A549 (cell line): ENCODE measurements around the gene PSMA3. TPM values are rescaled to one million over a fixed set of nuclear protein-coding genes. Genes with fewer than 3 reads are reported as not detected.

Experiments used
- ATAC-seq, 2 experiments: fragments of 200-7000 bp in 1 of 2; fragments of >200 bp in 1 of 2; cut with Nextera tagmentation in 1 of 2; cut with Tn5 transposase in 1 of 2; 3 replicates each; pipeline versions ENCODE4 v1.8.0 to v1.9.1; 2018 to 2020; ENCODE audit warnings: mild to moderate bottlenecking in 1 of 2, moderate library complexity in 1 of 2
- CTCF ChIA-PET: fragments of 300-600 bp; sonication (Branson Sonifier 250); formaldehyde crosslinking; extraction: SDS; loops from one replicate; lab custom pipeline; 2021; ENCODE audit warnings: antibody characterized with exemption, inconsistent platforms; lab: Yijun Ruan, JAX
- POLR2A ChIA-PET: fragments of 350-600 bp; formaldehyde crosslinking; extraction: SDS; loops from one replicate; lab custom pipeline; 2021; ENCODE audit warnings: antibody characterized with exemption, inconsistent platforms; lab: Yijun Ruan, JAX
- DNase-seq, 2 experiments: peaks; one replicate each; pipeline versions ENCODE4 v3.0.0 to v3.0.0-alpha.2; 2011 to 2016; ENCODE audit warnings: low read depth in 1 of 2, low spot score in 1 of 2
- FAIRE-seq: peaks from 2 replicates; lab custom pipeline; 2011; peaks lifted over from hg19 to GRCh38; lab: Jason Lieb, UNC
- H3K27ac ChIP-seq, 2 experiments: fragments of >200 bp; sonication (Bioruptor Twin); formaldehyde crosslinking; 3 replicates each; pipeline ENCODE4 v1.5.1; 2016 to 2017
- H3K4me1 ChIP-seq: fragments of >200 bp; sonication (Bioruptor Twin); formaldehyde crosslinking; 3 replicates; pipeline ENCODE4 v1.6.1; 2016
- H3K4me2 ChIP-seq: fragments of >200 bp; sonication (Bioruptor Twin); formaldehyde crosslinking; 3 replicates; pipeline ENCODE4 v1.6.1; 2016
- H3K4me3 ChIP-seq: fragments of >200 bp; sonication (Bioruptor Twin); formaldehyde crosslinking; 3 replicates; pipeline ENCODE4 v1.5.1; 2016
- H3K9me3 ChIP-seq: fragments of >200 bp; sonication (Bioruptor Twin); formaldehyde crosslinking; 3 replicates; pipeline ENCODE4 v1.6.1; 2016
- CEBPB ChIP-seq, 2 experiments: fragments of >200 bp in 1 of 2; sonication (Bioruptor Twin) in 1 of 2; formaldehyde crosslinking in 1 of 2; IDR thresholded peaks; 2 replicates each; pipeline ENCODE4 v1.6.1; 2012 to 2016
- EHMT2 ChIP-seq: fragments of 200-600 bp; sonication (generic); IDR thresholded peaks from 2 replicates; pipeline ENCODE4 v1.6.1; 2016; ENCODE audit warnings: antibody characterized with exemption, low read depth, mild to moderate bottlenecking, moderate library complexity
- ESRRA ChIP-seq: fragments of 150-350 bp; IDR thresholded peaks from 2 replicates; pipeline ENCODE4 v1.6.1; 2014; ENCODE audit warnings: mild to moderate bottlenecking, low read length, borderline replicate concordance
- HEYL ChIP-seq: fragments of 250-450 bp; sonication (Bioruptor Pico); IDR thresholded peaks from 2 replicates; pipeline ENCODE4 v1.8.0; 2021; ENCODE audit warnings: mild to moderate bottlenecking, moderate library complexity
- HMGXB4 ChIP-seq: fragments of 250-450 bp; sonication (Bioruptor Pico); IDR thresholded peaks from 2 replicates; pipeline ENCODE4 v1.5.0; 2021; ENCODE audit warnings: mild to moderate bottlenecking, moderate library complexity, borderline replicate concordance
- HOXA7 ChIP-seq: fragments of 250-450 bp; sonication (Bioruptor Pico); IDR thresholded peaks from 2 replicates; pipeline ENCODE4 v1.5.0; 2020; ENCODE audit warnings: mild to moderate bottlenecking, moderate library complexity
- HOXB5 ChIP-seq: fragments of 250-450 bp; sonication (Bioruptor Pico); IDR thresholded peaks from 2 replicates; pipeline ENCODE4 v1.5.0; 2020; ENCODE audit warnings: mild to moderate bottlenecking, moderate library complexity
- MAFK ChIP-seq: fragments of 450-650 bp; IDR thresholded peaks from 2 replicates; pipeline ENCODE4 v1.6.1; 2014; ENCODE audit not compliant: partially characterized antibody
- MAX ChIP-seq: IDR thresholded peaks from 2 replicates; pipeline ENCODE4 v1.6.1; 2012
- NR3C1 ChIP-seq: fragments of >200 bp; sonication (Bioruptor Twin); formaldehyde crosslinking; IDR thresholded peaks from 3 replicates; pipeline ENCODE4 v1.6.1; 2017
- POLR2AphosphoS2 ChIP-seq: conservative IDR thresholded peaks from 2 replicates; pipeline ENCODE4 v1.6.1; 2012; ENCODE audit warnings: low read length, improper control_type of control experiment, inconsistent platforms
- RARB ChIP-seq: fragments of 250-450 bp; sonication (Bioruptor Pico); IDR thresholded peaks from 2 replicates; pipeline ENCODE4 v1.8.0; 2021; ENCODE audit warnings: mild to moderate bottlenecking, moderate library complexity
- RFX5 ChIP-seq: fragments of 450-650 bp; IDR thresholded peaks from 2 replicates; pipeline ENCODE4 v1.7.1; 2014; ENCODE audit warnings: antibody characterized with exemption, mild to moderate bottlenecking, moderate library complexity
- SREBF2 ChIP-seq: fragments of 450-650 bp; IDR thresholded peaks from 2 replicates; pipeline ENCODE4 v1.6.1; 2014; ENCODE audit warnings: mild to moderate bottlenecking, moderate library complexity
- ZNF302 ChIP-seq: fragments of 250-450 bp; sonication (Bioruptor Pico); IDR thresholded peaks from 2 replicates; pipeline ENCODE4 v1.9.0; 2021; ENCODE audit warnings: inconsistent platforms, mild to moderate bottlenecking, moderate library complexity
- WGBS: methylation state at CpG from one replicate; pipeline ENCODE4 v1.1.6; 2017; ENCODE audit errors: missing lambda C conversion rate; 5-methylcytosine and 5-hydroxymethylcytosine counted together
- polyA plus RNA-seq, 4 experiments: library from polyadenylated mRNA; depleted of rRNA in 3 of 4; stranded (reverse); fragments of >200 nt; fragmentation: RNase III in 1 of 4; extraction: RNeasy Plus Mini Kit Qiagen cat#74134 plus additional on column Dnase treatment in 1 of 4; gene quantifications; 2 replicates in 3 of 4; 3 replicates in 1 of 4; pipeline ENCODE4 v1.2.3, GENCODE V29; 2011 to 2017
- TF ChIP-seq, protein P1 (sequence below): fragments of 200-600 bp; sonication (generic); IDR thresholded peaks from 2 replicates; pipeline ENCODE4 v1.6.1; 2016; ENCODE audit warnings: antibody characterized with exemption, mild to moderate bottlenecking, moderate library complexity

PSMA3 gene
- polyA plus RNA-seq, 2 of the 4 experiments (the other 2 are of a cell fraction): 260 to 410 TPM

- Histone ChIP-seq H3K4me3 (no peak overlapping the region), H3K4me2 (peak overlapping the region; percentile 57), H3K4me1 (peaks cover 10% of the 10 kb centered on the region), H3K27ac (no peak overlapping the region), H3K9me3 (no peaks in the 10 kb centered on the region)
- TF ChIP-seq MAFK: peak; percentile 72
- TF ChIP-seq ZNF302 (CRISPR knock-in tag): no peak
- ChIA-PET CTCF (no interaction called here), POLR2A (no interaction called here)
- FAIRE-seq: no peak
- WGBS: 83% methylated on average over 16 of the region's 16 CpGs
- peak in 1 of 2 experiments; percentile 22; a peak in 2 of 6 replicates for ATAC-seq
- no peak for DNase-seq
Measured at GRCh38 chr14:58238252-58239243, 6.1 kb upstream of the PSMA3 start.

- DNase-seq (peak; percentile 16 to 67), ATAC-seq (peak; percentile 28 to 61; a peak in 4 of 6 replicates), FAIRE-seq (no peak)
- 12% methylated on average over 23 of the region's 23 CpGs for WGBS
- no peaks in the 10 kb centered on the region for H3K9me3 ChIP-seq
- peaks cover 11% of the 10 kb centered on the region for H3K4me1 ChIP-seq
- TF ChIP-seq RFX5 (no peak), MAX (0 out of 2 replicates have a peak, but pooled peaks have one; percentile 37), SREBF2 (peak; percentile 69), CEBPB (IDR thresholded peaks at IDR 0.05) (peak; percentile 69 to 74)
- H3K4me3 ChIP-seq: peak overlapping the region; percentile 65
- peak overlapping the region; percentile 57 for H3K4me2 ChIP-seq
- ChIA-PET POLR2A (interaction anchor here (1.9 kb wide), 1 partner anchor 58 kb away, joined by 15 read pairs; the partner anchor contains the start of gene ARID4A), CTCF (no interaction called here)
- H3K27ac ChIP-seq: peak overlapping the region; percentile 45 to 59; a peak in 5 of 6 replicates
Measured at GRCh38 chr14:58239244-58240195, 5.1 kb upstream of the PSMA3 start.

DNA sequence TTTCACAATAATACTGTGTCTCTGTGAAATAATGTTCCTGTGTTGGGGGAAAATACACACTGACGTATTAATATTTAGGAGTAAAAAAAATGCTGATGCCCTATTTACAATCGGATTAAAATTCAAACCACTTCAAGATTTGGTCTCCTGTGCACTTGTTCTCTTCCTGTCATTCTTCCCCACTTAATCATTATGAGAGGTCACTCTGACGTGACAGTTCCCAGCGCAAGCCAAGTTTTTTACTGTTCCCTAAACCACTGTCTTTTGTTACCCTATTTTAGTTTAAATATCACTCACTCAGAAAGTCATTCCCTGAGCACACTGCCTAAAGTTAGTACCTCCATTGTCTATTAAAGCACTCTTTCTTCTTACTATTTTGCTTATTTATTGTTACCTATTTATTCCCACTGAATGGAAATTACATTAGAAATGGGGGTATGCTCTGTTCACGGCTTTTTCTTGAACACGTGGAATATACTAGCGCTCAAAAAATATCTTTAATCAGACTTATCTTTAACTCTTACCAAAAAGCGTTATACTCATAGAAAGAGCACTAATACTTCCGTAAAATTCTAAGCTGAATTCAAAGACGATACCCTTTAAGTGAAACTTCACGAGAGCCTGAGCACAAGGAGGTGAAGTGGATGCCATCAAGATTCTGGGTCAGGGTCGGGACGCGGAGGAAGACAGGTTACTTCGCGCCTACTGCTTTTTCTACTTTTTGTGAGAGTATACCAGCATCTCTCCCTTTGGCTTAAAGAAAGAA lies 670 bp upstream of the PSMA3 start:
- peak; percentile 37; the same call in 1 of the 2 replicates for TF ChIP-seq HOXB5 (CRISPR knock-in tag)
- TF ChIP-seq ZNF302 (CRISPR knock-in tag): no peak
- no peak for TF ChIP-seq ESRRA
- peak; percentile 20; the same call in 1 of the 2 replicates for TF ChIP-seq RARB (CRISPR knock-in tag)
- TF ChIP-seq HMGXB4 (CRISPR knock-in tag): no peak
- TF ChIP-seq NR3C1: no peak
- TF ChIP-seq, protein P1, sequence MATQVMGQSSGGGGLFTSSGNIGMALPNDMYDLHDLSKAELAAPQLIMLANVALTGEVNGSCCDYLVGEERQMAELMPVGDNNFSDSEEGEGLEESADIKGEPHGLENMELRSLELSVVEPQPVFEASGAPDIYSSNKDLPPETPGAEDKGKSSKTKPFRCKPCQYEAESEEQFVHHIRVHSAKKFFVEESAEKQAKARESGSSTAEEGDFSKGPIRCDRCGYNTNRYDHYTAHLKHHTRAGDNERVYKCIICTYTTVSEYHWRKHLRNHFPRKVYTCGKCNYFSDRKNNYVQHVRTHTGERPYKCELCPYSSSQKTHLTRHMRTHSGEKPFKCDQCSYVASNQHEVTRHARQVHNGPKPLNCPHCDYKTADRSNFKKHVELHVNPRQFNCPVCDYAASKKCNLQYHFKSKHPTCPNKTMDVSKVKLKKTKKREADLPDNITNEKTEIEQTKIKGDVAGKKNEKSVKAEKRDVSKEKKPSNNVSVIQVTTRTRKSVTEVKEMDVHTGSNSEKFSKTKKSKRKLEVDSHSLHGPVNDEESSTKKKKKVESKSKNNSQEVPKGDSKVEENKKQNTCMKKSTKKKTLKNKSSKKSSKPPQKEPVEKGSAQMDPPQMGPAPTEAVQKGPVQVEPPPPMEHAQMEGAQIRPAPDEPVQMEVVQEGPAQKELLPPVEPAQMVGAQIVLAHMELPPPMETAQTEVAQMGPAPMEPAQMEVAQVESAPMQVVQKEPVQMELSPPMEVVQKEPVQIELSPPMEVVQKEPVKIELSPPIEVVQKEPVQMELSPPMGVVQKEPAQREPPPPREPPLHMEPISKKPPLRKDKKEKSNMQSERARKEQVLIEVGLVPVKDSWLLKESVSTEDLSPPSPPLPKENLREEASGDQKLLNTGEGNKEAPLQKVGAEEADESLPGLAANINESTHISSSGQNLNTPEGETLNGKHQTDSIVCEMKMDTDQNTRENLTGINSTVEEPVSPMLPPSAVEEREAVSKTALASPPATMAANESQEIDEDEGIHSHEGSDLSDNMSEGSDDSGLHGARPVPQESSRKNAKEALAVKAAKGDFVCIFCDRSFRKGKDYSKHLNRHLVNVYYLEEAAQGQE: no peak
- no peak for TF ChIP-seq EHMT2
- no peak for TF ChIP-seq HEYL (CRISPR knock-in tag)
- TF ChIP-seq POLR2AphosphoS2: no peak
- peak; percentile 58; the same call in 1 of the 2 replicates for TF ChIP-seq MAX
- no peak for TF ChIP-seq HOXA7 (CRISPR knock-in tag)
- ATAC-seq (peak; percentile 62 to 66; a peak in 5 of 6 replicates), FAIRE-seq (no peak), DNase-seq (peak; percentile 38 to 45)
- peak overlapping the region; percentile 73 to 98 for H3K27ac ChIP-seq
- WGBS: 1% methylated on average over 16 of the region's 16 CpGs
- peaks cover 27% of the 10 kb centered on the region for H3K4me1 ChIP-seq
- POLR2A ChIA-PET: interaction anchor here (1.3 to 3.0 kb wide), 5 partner anchors 10 to 54 kb away, joined by 3 to 27 read pairs (median 12); partner anchors contain the start of genes ACTR10 and ARID4A
- H3K9me3 ChIP-seq: no peaks in the 10 kb centered on the region
- CTCF ChIA-PET: interaction anchor here (0.6 to 1.3 kb wide), 5 partner anchors 9 to 137 kb away, joined by 3 to 4 read pairs (median 3); no protein-coding TSS in a partner anchor
- H3K4me2 ChIP-seq: peak overlapping the region; percentile 76
- H3K4me3 ChIP-seq: peak overlapping the region; percentile 60
